IPS-20b (cell line): ENCODE results near the gene TCHP.
"Not testable (repeated sequence)": the region's sequence is repeated elsewhere in the genome, so short reads cannot be mapped to it uniquely, and the experiment has no call there.

Experiments used
- H3K27ac ChIP-seq: one replicate; pipeline ENCODE4 v1.5.1; 2013; ENCODE audit warnings: low read length
- H3K27me3 ChIP-seq: 2 replicates; pipeline ENCODE4 v1.6.1; 2013; ENCODE audit warnings: mild to moderate bottlenecking, low read length, inconsistent platforms; ENCODE audit not compliant: insufficient read depth
- H3K36me3 ChIP-seq: 2 replicates; pipeline ENCODE4 v1.6.1; 2013; ENCODE audit warnings: low read depth, mild to moderate bottlenecking, inconsistent platforms, low read length, moderate library complexity; ENCODE audit not compliant: insufficient read depth
- H3K4me1 ChIP-seq: 2 replicates; pipeline ENCODE4 v1.6.1; 2013; ENCODE audit warnings: mild to moderate bottlenecking, control low read depth, inconsistent platforms, low read length, moderate library complexity; ENCODE audit not compliant: insufficient read depth
- H3K4me3 ChIP-seq: 2 replicates; pipeline ENCODE4 v1.5.1; 2013; ENCODE audit warnings: mild to moderate bottlenecking, low read length, inconsistent platforms
- H3K9ac ChIP-seq: 2 replicates; pipeline ENCODE4 v1.6.1; 2013; ENCODE audit warnings: low read depth, mild to moderate bottlenecking, inconsistent platforms, low read length, moderate library complexity
- H3K9me3 ChIP-seq: 2 replicates; pipeline ENCODE4 v1.6.1; 2013; ENCODE audit warnings: mild to moderate bottlenecking, low read depth, low read length, inconsistent platforms; ENCODE audit not compliant: insufficient read depth

TCHP gene

DNA sequence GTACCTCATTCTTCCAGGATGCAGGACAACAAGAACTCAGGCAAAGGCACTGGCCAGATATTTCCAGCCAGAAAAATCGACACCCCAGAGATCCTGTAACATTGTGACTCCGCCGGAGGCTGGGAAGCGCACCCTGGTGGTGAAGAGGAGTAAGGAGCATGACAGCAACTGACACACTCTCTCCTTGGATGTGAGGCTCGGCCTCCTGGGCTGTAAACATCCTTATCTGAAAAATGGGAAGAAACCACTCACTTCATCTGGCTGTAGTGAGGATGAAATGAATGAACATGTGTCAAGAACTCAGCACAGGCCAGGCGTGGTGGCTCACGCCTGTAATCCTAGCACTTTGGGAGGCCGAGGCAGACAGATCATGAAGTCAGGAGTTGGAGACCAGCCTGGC lies 27.5 kb downstream of the TCHP start:
- no peaks in the 10 kb centered on the region for H3K4me1 ChIP-seq
- peaks cover 26% of the 10 kb centered on the region for H3K36me3 ChIP-seq
- no peaks in the 10 kb centered on the region for H3K27me3 ChIP-seq
- H3K9me3 ChIP-seq: no peaks in the 10 kb centered on the region
- H3K4me3 ChIP-seq: no peak overlapping the region
- H3K27ac ChIP-seq: no peak overlapping the region
- no peak overlapping the region for H3K9ac ChIP-seq

DNA sequence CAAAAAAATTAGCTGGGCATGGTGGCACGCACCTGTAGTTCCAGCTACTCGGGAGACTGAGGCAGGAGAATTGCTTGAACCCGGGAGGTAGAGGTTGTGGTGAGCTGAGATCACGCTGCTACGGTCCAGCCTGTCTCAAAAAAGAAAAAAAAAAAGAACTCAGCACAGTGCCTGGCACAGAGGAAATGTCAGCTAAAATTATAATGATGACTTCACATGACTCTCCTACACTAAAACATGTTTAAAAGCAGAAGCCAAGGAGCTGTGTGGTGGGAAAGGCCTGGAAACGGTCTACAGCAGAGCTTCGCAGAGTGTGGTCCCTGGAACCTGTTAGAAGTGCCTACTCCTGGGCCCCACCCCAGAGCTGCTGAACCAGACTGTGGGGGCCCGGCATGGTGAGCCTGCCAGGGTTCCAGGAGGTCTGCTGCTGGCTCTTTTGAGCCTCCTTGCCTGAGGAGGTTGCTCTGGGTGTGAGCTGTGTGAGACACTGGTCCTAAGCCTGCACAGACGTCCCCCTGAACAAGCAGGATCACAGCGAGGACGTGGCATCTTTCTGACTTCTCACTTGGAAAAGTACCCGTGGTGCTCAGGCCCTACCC lies 28.1 kb downstream of the TCHP start:
- H3K36me3 ChIP-seq: peaks cover 31% of the 10 kb centered on the region
- no peak overlapping the region for H3K9ac ChIP-seq
- H3K9me3 ChIP-seq: no peaks in the 10 kb centered on the region
- H3K4me3 ChIP-seq: no peak overlapping the region
- H3K27me3 ChIP-seq: no peaks in the 10 kb centered on the region
- H3K4me1 ChIP-seq: no peaks in the 10 kb centered on the region
- no peak overlapping the region for H3K27ac ChIP-seq

DNA sequence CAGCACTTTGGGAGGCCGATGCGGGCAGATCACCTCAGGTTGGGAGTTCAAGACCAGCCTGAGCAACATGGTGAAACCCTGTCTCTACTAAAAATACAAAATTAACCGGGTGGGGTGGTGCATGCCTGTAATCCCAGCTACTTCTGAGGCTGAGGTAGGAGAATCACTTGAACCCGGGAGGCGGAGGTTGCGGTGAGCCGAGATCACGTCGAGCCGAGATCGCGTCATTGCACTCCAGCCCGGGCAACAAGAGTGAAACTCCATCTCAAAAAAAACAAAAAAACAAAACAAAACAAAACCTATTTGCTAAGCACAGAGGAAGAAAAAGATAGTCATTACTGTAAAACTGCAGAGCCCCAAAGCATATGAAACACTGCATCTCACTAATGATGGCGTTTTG lies 29.3 kb downstream of the TCHP start:
- not testable (repeated sequence) for H3K27ac ChIP-seq, H3K9me3 ChIP-seq, H3K27me3 ChIP-seq, H3K9ac ChIP-seq, H3K4me1 ChIP-seq, H3K4me3 ChIP-seq
- H3K36me3 ChIP-seq: peaks cover 39% of the 10 kb centered on the region

DNA sequence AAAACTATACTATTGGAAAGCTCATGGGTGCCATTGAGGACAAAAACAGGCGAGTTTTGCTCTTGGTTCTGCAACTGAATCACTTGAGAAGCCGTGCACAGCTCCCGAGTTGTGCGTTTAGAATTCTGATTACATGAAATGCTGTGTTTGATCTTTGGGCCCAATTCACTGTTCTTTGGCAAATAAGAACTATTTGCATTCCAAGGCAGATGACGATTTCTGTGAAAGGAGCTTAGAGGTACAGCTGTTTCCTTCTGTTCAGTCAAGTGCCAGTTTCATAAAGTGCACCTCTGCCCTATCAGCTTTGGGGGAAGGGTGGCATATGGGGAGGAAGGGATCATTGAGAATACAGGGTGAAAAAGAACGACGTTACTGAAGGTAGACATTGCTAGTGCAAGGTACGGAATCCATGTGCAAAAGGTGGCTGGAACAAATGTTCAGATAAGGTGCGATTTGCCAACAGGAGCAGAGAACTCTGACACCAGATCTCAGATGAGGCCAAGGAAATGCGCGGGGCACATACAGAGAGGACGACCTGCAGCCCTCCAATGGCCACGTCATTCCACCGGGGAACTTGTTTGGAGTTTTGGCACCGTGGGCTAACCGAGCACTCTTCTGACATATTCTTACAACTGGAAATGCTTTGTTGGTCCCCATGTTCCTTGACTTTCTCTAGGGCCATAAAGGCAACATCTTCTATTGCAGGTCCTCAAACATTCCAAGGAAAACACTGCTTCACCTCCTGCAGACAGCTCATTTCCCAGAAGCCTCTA lies 30.1 kb downstream of the TCHP start:
- H3K27ac ChIP-seq: no peak overlapping the region
- no peak overlapping the region for H3K4me3 ChIP-seq
- no peaks in the 10 kb centered on the region for H3K9me3 ChIP-seq
- H3K9ac ChIP-seq: no peak overlapping the region
- peaks cover 42% of the 10 kb centered on the region for H3K36me3 ChIP-seq
- H3K4me1 ChIP-seq: no peaks in the 10 kb centered on the region
- no peaks in the 10 kb centered on the region for H3K27me3 ChIP-seq

DNA sequence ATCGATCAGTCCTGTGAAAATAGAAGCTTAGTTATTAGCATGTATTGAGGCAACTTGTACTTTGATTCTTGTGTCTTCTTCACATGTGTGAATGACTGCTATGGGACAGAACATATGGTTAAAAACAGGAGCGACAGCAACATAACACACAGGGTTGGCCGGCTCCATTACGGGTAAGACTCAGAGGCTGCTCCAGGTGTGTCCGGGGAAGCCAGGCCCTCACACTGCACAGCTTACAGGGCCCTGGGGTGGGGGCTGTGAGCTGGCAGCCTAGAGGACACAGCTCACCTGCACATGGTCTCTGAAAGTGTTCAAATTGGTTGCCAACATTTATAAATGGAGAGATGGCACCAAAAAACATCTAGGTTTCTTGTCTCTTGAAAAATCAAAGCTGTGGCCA lies 31.1 kb downstream of the TCHP start:
- Histone ChIP-seq H3K9ac (no peak overlapping the region), H3K36me3 (peaks cover 42% of the 10 kb centered on the region), H3K27ac (no peak overlapping the region), H3K27me3 (no peaks in the 10 kb centered on the region), H3K4me1 (no peaks in the 10 kb centered on the region), H3K4me3 (no peak overlapping the region), H3K9me3 (no peaks in the 10 kb centered on the region)

GRCh38 chr12:109932878-109933503 lies 32.9 kb downstream of the TCHP start:
- Histone ChIP-seq H3K27ac (no peak overlapping the region), H3K27me3 (no peaks in the 10 kb centered on the region), H3K4me3 (no peak overlapping the region), H3K36me3 (peaks cover 44% of the 10 kb centered on the region), H3K4me1 (no peaks in the 10 kb centered on the region), H3K9ac (no peak overlapping the region), H3K9me3 (no peaks in the 10 kb centered on the region)

GRCh38 chr12:109934026-109934425 lies 34.0 kb downstream of the TCHP start:
- H3K9ac ChIP-seq: no peak overlapping the region

DNA sequence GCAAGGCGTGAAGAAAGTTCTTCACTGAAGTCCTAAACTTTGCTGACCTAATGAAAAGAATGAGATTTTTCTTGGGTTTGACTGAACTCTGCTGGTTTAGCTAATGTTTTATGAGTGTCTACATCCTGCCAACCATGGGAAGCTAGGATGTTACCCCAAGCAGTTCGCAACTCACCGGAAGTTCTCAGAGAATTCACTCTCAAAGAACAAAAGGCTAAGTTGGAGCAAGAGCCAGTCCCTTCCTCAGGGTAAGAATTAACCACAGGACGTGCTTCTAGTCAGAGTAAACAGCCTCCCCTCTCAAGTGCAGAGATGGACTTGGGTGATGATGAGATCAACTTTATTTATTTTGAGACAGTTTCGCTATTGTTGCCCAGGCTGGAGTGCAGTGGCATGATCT lies 37.3 kb downstream of the TCHP start:
- Histone ChIP-seq H3K4me3 (no peak overlapping the region), H3K9ac (no peak overlapping the region), H3K27ac (no peak overlapping the region), H3K9me3 (no peaks in the 10 kb centered on the region), H3K27me3 (no peaks in the 10 kb centered on the region), H3K4me1 (no peaks in the 10 kb centered on the region), H3K36me3 (peaks cover 32% of the 10 kb centered on the region)

More at GRCh38 chr12:109934026-109934425, 34.0 kb downstream of the TCHP start:
- H3K27ac ChIP-seq: no peak overlapping the region
- no peaks in the 10 kb centered on the region for H3K27me3 ChIP-seq
- peaks cover 54% of the 10 kb centered on the region for H3K36me3 ChIP-seq
- H3K4me3 ChIP-seq: no peak overlapping the region
- no peaks in the 10 kb centered on the region for H3K9me3 ChIP-seq
- H3K4me1 ChIP-seq: no peaks in the 10 kb centered on the region

DNA sequence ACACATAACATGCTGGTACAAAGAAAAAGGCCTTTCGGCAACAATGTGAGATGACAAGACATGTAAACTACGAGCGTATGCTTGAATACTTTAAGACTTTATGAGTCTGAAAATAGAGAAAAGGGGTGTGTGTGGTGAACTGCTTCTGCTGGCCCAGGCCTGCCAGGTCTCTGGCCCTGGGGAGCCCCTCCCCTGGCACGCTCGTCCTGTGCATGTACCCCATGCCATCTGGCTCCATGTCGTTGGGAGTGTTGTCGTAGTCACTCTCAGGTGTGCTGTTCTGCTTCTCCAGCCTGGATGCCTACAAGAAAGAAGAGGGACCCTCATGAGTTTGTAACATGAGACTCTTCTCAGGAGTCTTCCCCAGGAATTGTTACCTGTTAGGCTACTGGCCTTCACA lies 38.9 kb downstream of the TCHP start:
- Histone ChIP-seq H3K27ac (no peak overlapping the region), H3K27me3 (no peaks in the 10 kb centered on the region), H3K9me3 (no peaks in the 10 kb centered on the region), H3K4me1 (no peaks in the 10 kb centered on the region), H3K36me3 (peaks cover 19% of the 10 kb centered on the region), H3K4me3 (no peak overlapping the region), H3K9ac (no peak overlapping the region)

DNA sequence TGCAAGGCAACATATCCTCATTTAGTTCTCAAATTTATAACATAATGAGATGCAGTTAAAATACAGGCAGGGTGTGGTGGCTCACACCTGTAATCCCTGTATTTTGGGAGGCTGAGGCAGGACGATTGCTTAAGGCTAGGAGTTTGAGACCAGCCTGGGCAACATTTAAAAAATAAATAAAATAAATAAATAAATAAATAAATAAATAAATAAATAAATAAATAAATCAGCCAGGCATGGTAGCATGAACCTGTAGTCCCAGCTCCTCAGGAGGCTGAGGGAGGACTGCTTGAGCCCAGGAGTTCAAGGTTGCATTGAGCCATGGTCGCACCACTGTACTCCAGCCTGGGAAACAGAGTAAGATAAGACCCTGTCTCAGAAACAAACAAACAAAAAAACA lies 39.4 kb downstream of the TCHP start:
- Histone ChIP-seq H3K9ac (no peak overlapping the region), H3K27me3 (no peaks in the 10 kb centered on the region), H3K9me3 (no peaks in the 10 kb centered on the region), H3K4me3 (no peak overlapping the region), H3K4me1 (peaks cover 3% of the 10 kb centered on the region; the same call in 1 of the 2 replicates), H3K36me3 (peaks cover 17% of the 10 kb centered on the region), H3K27ac (no peak overlapping the region)

DNA sequence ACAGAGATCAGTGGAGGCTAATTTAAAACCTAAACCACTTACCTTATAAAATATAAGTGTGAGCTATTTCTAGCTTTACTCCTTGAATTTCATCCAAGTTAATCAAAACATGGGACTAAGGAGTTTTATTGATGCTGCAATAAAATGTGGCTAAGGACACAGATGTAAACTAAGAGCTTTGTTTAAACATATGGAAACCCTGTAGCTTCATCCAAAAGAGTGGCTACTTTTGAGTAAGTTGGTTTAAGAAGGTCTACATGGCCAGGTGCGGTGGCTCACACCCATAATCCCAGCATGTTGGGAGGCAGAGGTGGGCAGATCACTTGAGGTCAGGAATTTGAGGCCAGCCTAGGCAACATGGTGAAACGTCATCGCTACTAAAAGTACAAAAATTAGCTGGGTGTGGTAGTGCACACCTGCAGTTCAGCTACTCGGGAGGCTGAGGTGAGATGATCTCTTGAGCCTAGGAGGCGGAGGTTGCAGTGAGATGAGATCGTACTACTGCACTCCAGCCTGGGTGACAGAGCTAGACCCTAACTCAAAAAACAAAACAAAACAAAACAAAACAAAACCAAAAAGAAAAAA lies 40.4 kb downstream of the TCHP start:
- Histone ChIP-seq H3K27ac (no peak overlapping the region), H3K9me3 (no peaks in the 10 kb centered on the region), H3K4me3 (no peak overlapping the region), H3K9ac (no peak overlapping the region), H3K4me1 (peaks cover 10% of the 10 kb centered on the region; the same call in 1 of the 2 replicates), H3K27me3 (no peaks in the 10 kb centered on the region), H3K36me3 (peaks cover 13% of the 10 kb centered on the region)
